NCI-H446 treated with DMSO at 0.1 percent for 48 hours (cell line): ENCODE data around the gene ALAS1.

ENCODE experiments used
- DNase-seq: peaks from one replicate; lab custom pipeline; 2025; lab: John Stamatoyannopoulos, UW

The ALAS1 gene

DNA sequence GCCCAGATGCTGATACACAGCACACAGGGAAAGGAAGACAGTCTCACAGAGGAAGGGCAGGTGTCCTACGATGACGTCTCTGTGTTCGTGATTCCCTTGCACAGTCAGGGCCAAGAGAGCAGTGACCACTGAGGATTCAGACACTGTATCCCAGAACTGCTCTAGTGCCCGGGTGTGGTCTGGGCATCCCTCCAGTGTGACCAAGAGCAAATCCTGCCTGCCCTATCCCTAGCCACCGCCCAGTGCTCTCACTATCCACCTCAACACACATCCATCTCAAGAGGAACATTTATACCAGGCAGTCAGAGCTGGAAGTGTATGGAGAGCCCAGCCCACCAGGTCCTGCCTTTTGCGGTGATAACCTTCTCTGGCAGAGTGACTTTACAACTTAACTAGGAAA is 51.7 kb downstream of the ALAS1 start:
- no peak for DNase-seq

DNA sequence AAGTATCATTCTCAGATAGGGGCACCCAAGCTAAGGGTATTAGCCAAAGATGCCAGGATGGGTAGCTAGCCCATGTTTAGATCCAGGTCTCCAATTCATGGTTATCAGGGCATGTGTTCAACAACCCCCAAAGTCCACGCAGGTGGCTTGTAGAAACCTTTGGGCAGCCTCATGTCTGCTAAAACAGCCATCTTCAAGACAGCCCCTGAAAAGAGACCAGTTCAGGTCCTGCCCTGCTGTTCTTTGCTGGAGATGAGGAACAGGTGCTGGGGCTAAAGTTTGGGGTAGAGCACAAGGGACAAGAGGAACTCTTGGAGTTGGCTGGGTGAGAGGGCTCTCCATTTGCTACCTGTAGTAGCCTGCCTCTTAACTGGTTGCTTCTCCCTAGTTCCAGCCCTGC is 52.2 kb downstream of the ALAS1 start:
- DNase-seq: no peak

DNA sequence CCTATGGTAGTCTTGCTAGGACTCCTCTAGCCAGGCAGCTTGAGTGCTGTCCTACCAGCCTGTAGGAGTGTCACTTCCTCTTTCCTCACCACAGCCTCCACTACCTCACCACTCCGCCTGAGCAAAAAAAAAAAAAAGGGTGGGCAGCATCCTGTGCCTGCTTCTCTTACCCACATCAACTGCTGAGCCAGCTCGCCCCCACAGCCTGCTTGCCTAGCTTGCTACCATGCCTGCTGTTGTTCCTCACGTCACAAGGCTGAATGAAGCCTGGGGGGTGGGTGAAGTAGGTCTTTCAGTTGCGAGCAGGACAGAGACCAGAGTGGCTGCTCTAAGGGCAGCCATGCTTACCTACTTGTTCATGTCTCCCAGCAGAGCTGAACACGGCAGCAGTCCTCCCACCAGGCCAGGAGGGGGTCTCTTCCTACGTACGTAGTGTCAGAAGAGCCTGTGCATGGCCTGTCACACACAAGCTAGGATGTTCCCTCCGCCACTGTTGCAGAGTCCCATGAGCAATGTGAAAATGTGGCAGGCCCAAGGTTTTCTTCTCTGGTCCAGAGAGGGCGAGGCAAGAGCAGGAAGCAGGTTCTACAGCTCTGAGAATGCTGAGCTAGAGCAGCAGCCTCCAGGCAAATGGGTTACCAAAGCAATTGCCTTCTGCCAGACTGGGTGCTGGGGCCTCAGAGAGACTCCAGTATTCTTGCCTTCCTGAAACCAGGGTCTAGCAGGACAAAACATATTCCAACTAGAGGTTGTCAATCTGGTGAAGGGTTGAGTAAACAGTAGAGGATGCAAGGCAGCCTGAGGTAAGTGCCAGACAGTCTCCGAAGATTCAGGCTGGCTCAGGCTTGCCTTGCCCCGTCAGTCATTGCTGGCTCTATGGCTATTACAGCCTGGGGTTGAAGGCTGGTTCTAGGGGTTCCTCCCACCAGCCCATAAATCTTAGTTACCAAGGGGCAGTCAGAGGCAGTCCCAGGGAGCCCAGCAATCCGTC is 55.6 kb downstream of the ALAS1 start:
- no peak for DNase-seq

DNA sequence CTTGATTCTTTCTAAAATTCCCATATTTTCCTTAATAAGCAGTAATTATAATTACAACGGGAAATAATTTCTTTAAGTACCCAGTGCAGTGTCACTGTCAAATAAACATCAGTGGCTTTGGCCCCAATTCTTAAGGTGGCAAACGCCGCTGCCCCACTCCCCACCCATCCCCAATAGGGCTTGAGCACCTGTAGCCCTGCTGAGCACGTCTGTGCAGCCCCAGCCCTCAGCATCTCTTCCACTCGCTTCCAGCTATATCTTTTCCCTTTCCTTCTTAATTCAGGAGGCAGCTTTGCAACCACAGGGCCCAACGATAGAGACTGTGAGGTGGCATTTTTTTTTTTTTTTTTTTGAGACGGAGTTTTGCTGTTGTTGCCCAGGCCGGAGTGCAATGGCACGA is 56.6 kb downstream of the ALAS1 start:
- no peak for DNase-seq

DNA sequence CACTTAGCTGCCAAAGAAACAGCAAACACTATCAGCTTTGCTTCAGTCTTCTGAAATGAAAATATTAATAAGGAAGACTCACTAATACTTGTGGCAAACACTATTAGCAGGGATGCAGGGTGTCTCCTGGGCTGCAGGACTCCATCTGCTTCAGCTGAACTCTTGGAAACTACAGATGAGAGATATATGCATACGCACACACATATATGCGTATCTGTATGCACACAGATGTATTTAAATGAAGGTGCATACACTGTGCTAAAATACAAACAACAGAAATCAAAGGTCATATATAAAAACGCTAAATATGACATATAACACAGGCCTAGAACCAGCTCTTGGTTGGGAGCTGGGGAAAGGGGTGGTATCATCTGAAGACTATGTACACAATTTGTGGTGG is 58.2 kb downstream of the ALAS1 start:
- DNase-seq: no peak

DNA sequence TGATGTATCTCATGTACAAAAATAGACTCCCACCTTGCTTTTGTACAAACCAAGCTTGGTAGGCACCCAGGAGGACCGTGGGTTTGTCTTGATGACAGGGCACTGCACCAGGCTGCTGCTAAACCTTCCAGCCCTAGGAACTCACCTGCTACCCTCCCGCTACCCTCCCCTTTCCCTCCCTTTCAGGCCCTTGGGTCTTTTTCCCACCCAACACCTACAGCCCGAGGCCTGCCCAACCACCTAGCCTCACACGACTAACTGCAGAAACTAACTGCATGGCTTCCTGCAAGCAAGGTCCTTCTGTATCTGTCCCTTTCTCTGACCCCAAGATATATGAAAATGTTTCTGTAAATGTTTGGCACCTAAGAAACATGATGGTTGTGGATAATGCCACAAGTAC is 58.7 kb downstream of the ALAS1 start:
- DNase-seq: no peak

DNA sequence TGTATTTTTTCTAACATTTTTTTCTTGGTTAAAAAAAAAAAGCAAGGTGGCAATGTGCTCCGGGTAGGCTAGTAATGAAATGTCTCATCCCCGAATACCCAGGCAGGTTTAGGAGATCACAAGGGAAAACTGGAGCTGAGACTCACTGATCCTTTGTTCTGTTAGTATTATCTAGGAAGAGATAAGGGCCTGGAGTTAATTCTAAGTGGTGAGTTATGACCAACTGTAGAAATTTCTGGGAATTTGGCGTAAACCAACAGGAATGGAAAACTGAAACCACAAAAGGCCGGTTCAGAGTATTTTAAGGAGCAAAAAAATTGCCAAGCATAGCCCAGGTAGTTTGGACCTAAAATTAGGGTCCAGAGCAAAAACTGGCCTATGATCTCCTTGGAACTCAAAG is 60.0 kb downstream of the ALAS1 start:
- no peak for DNase-seq

DNA sequence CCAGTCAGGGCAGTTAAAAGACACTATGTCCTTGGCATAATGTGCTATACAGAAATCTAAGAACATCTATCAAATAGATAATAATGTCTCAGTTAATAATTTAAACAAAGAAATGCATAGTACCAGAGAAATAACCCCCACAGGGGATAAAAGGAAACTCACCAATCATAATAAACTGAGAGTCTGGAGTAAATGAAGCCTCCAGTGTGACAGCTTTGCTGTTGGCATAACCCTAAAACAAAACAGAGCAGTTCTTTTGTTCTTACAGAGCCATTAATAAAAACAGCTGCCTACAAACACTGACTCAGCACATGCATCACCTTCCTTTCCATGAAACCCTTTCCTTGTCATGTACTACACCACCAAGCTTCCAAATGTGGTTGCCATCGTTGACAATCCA is 61.1 kb downstream of the ALAS1 start:
- no peak for DNase-seq

DNA sequence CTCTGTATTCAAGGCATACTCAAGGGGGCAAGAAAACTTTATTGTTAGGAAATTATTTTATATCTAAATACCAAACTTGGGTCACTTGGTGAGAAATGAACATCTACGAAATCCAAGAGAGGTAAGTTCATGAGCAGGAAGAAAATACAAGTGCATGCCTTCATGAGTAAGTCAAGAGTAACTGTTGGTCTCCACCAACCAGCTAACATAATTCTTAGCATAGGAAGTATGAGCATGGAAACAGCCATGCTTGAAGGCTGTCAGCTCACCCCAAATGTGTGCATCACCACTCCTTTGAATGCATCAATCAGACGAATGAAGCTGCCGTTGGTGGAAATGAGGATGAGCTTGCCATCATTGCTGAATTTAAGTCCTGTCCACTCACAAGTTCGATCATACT is 61.5 kb downstream of the ALAS1 start:
- DNase-seq: no peak

DNA sequence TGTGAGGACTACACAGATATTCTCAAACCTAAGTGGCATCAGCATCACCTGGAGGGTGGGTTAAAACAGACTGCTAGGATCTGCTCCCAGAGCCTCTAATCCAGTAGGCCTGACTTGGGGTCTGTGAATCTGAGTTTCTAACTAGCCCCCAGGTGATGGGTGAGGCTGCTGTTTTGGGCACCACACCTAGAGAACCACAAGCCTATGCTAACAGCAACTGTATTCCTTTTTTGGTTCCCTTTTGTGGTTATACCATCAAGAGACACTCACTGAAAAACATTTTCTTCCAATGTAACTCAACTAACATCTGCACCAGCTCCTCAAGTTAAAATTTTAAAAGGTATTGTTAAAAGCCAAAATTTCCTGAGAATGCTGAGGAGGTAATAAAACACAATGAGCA is 64.5 kb downstream of the ALAS1 start:
- no peak for DNase-seq
